K562 (cell line): ENCODE results near the gene DTX3. TPM values are rescaled to one million over a fixed set of nuclear protein-coding genes. Genes with fewer than 3 reads are reported as not detected.

Experiments
- ATAC-seq: fragments of 200-7000 bp; cut with Tn5 transposase; 3 replicates; pipeline ENCODE4 v1.9.1; 2020; ENCODE audit warnings: moderate library complexity
- BruUV-seq: library from RNA; stranded (reverse); fragments of 400-500 nt; replicated peaks from 2 replicates; lab custom pipeline; 2021; lab: Mats Ljungman, UMichigan
- CTCF ChIA-PET: fragments of 300-600 bp; formaldehyde crosslinking; extraction: SDS; loops from one replicate; lab custom pipeline; 2021; ENCODE audit warnings: low intra/inter-chr PET ratio; lab: Yijun Ruan, JAX
- POLR2A ChIA-PET: fragments of 300-600, 350-650 bp; sonication (Branson Sonifier 250); formaldehyde crosslinking; extraction: SDS; loops from one replicate; lab custom pipeline; 2021; ENCODE audit warnings: antibody characterized with exemption, inconsistent platforms; lab: Yijun Ruan, JAX
- DNase-seq, 4 experiments: peaks; one replicate each; pipeline versions ENCODE4 v3.0.0 to v3.0.0-alpha.2; 2011 to 2018; ENCODE audit warnings: low spot score in 3 of 4, mixed read lengths in 3 of 4; ENCODE audit errors: extremely low read depth in 1 of 4
- FAIRE-seq: peaks from 2 replicates; lab custom pipeline; 2011; peaks lifted over from hg19 to GRCh38; lab: Jason Lieb, UNC
- H2AFZ ChIP-seq: 2 replicates; pipeline ENCODE4 v1.6.0; 2011; ENCODE audit warnings: low read depth, low read length, control low read depth, inconsistent platforms
- H3K27ac ChIP-seq: fragments of 200-600 bp; 3 replicates; pipeline ENCODE4 v1.8.0; 2011; ENCODE audit warnings: low read depth, mild to moderate bottlenecking, control low read depth, inconsistent platforms, low read length, moderate library complexity, mixed read lengths; ENCODE audit errors: extremely low read depth
- H3K27me3 ChIP-seq, 2 experiments: fragments of 300-600 bp in 1 of 2; 2 replicates in 1 of 2; 3 replicates in 1 of 2; pipeline versions ENCODE4 v1.6.0 to v1.8.0; 2011; ENCODE audit warnings: inconsistent platforms in 2 of 2, low read length in 2 of 2, mild to moderate bottlenecking in 1 of 2, mixed read lengths in 1 of 2, moderate library complexity in 1 of 2; ENCODE audit not compliant: control insufficient read depth in 2 of 2, insufficient read depth in 2 of 2
- H3K36me3 ChIP-seq: fragments of 300-600 bp; 3 replicates; pipeline ENCODE4 v1.8.0; 2011; ENCODE audit warnings: mild to moderate bottlenecking, low read length, inconsistent platforms; ENCODE audit not compliant: control insufficient read depth, insufficient read depth
- H3K4me1 ChIP-seq, 2 experiments: fragments of 200-600 bp in 1 of 2; replicated peaks in 1 of 2; 2 replicates in 1 of 2; 3 replicates in 1 of 2; pipeline versions ENCODE4 v1.5.1 to v1.8.0; 2011; ENCODE audit warnings: inconsistent platforms in 2 of 2, low read length in 2 of 2, mild to moderate bottlenecking in 1 of 2, mixed read lengths in 1 of 2, moderate library complexity in 1 of 2; ENCODE audit not compliant: control insufficient read depth in 2 of 2, insufficient read depth in 2 of 2
- H3K4me2 ChIP-seq: 2 replicates; pipeline ENCODE4 v1.6.1; 2011; ENCODE audit warnings: low read length, control low read depth, inconsistent platforms, mixed read lengths; ENCODE audit not compliant: insufficient read depth
- H3K4me3 ChIP-seq: fragments of 200-600 bp; sonication (generic), shearing (Covaris generic); 2 replicates; pipeline ENCODE4 v1.5.1; 2016; ENCODE audit warnings: control low read depth, inconsistent platforms
- H3K79me2 ChIP-seq: fragments of 200-600 bp; 3 replicates; pipeline ENCODE4 v1.8.0; 2011; ENCODE audit warnings: low read length, inconsistent platforms; ENCODE audit not compliant: control insufficient read depth, insufficient read depth
- H3K9ac ChIP-seq, 2 experiments: 2 replicates each; pipeline versions ENCODE4 v1.6.0 to v1.6.1; 2011; ENCODE audit warnings: low read depth in 2 of 2, low read length in 2 of 2, control low read depth in 1 of 2, inconsistent platforms in 1 of 2, mild to moderate bottlenecking in 1 of 2, mixed read lengths in 1 of 2; ENCODE audit not compliant: insufficient read depth in 1 of 2
- H3K9me1 ChIP-seq: one replicate; pipeline ENCODE4 v1.6.0; 2011; ENCODE audit warnings: inconsistent platforms, mild to moderate bottlenecking, low read length, moderate library complexity; ENCODE audit not compliant: control insufficient read depth, insufficient read depth
- H3K9me3 ChIP-seq: replicated peaks from 2 replicates; pipeline ENCODE4 v1.5.1; 2011; ENCODE audit warnings: low read depth, low read length, inconsistent platforms; ENCODE audit not compliant: control insufficient read depth, insufficient read depth
- H4K20me1 ChIP-seq: replicated peaks from 2 replicates; pipeline ENCODE4 v1.6.1; 2011; ENCODE audit warnings: low read length, inconsistent platforms, mixed read lengths; ENCODE audit not compliant: control insufficient read depth, insufficient read depth
- ELF4 ChIP-seq: fragments of 450-650 bp; formaldehyde crosslinking; IDR thresholded peaks from 2 replicates; pipeline ENCODE4 v1.4.0; 2022; ENCODE audit warnings: missing genetic modification characterization
- ILK ChIP-seq: fragments of 450-650 bp; IDR thresholded peaks from 2 replicates; pipeline ENCODE4 v1.6.1; 2016; ENCODE audit warnings: missing genetic modification characterization, low read depth, mild to moderate bottlenecking, missing compliant biosample characterization, moderate library complexity, borderline replicate concordance
- IRF2 ChIP-seq: sonication (generic); formaldehyde crosslinking; IDR thresholded peaks from 2 replicates; pipeline ENCODE4 v1.8.1; 2022; ENCODE audit warnings: mild to moderate bottlenecking, missing genetic modification reagents
- RB1 ChIP-seq: fragments of 450-650 bp; IDR thresholded peaks from 2 replicates; pipeline ENCODE4 v1.6.1; 2017; ENCODE audit warnings: low read depth, mild to moderate bottlenecking
- RBBP5 ChIP-seq: fragments of 200-600 bp; sonication (generic); IDR thresholded peaks from 2 replicates; pipeline ENCODE4 v1.6.1; 2012; ENCODE audit warnings: borderline replicate concordance, mild to moderate bottlenecking, low read length, control low read depth, inconsistent platforms; ENCODE audit not compliant: insufficient read depth, poor library complexity, severe bottlenecking
- TEAD4 ChIP-seq, 2 experiments: sonication (generic) in 1 of 2; formaldehyde crosslinking in 1 of 2; IDR thresholded peaks; 2 replicates each; pipeline versions ENCODE4 v1.6.1 to v1.8.0; 2012 to 2022; ENCODE audit warnings: borderline replicate concordance in 1 of 2, inconsistent platforms in 1 of 2, low read length in 1 of 2, mild to moderate bottlenecking in 1 of 2, missing genetic modification reagents in 1 of 2
- WGBS: fragments of 100-300 bp; shearing (Covaris generic); methylation state at CpG from one replicate; pipeline ENCODE4 v1.1.6; 2016; ENCODE audit warnings: low coverage, mixed read lengths; ENCODE audit not compliant: insufficient coverage; ENCODE audit errors: missing lambda C conversion rate; 5-methylcytosine and 5-hydroxymethylcytosine counted together
- in situ Hi-C: fragments of 300-500 bp; cut with MboI; formaldehyde crosslinking; loops from 4 replicates; pipeline ENCODE4 v1.15.0; 2018; ENCODE audit warnings: inconsistent platforms, mixed read lengths
- intact Hi-C: fragments of 100-400 bp; cut with micrococcal nuclease; formaldehyde crosslinking; loops from 2 replicates; pipeline ENCODE4 v1.14.2; 2022
- polyA plus RNA-seq, 8 experiments: library from polyadenylated mRNA; depleted of rRNA in 4 of 8; stranded (reverse) in 5 of 8; unstranded in 3 of 8; fragments of >200 nt; fragmentation: Nextera tagmentation in 2 of 8; fragmentation: Illumina TruSeq in 1 of 8; extraction: Ambion mirVana in 2 of 8; extraction: Trizol in 1 of 8; gene quantifications; 2 replicates each; pipeline versions ENCODE4 v1.2.1 to v1.2.3, GENCODE V29; 2011 to 2014; ENCODE audit warnings: inconsistent platforms in 1 of 8, missing spikeins in 1 of 8
- total RNA-seq, 7 experiments: library from RNA; depleted of rRNA in 6 of 7; stranded (reverse); fragments of >200 nt in 6 of 7; fragmentation: Illumina TruSeq in 2 of 7; extraction: Trizol in 2 of 7; gene quantifications; 2 replicates each; pipeline versions ENCODE4 v1.2.1 to v1.2.3, GENCODE V29; 2011 to 2021; ENCODE audit warnings: low replicate concordance in 1 of 7
- TF ChIP-seq, protein P1 (sequence below), 2 experiments: fragments of 150-350 bp in 1 of 2; IDR thresholded peaks; 2 replicates each; pipeline ENCODE4 v1.6.1; 2012 to 2016; ENCODE audit warnings: low read depth in 2 of 2, low read length in 2 of 2, mild to moderate bottlenecking in 1 of 2, moderate library complexity in 1 of 2

Gene DTX3
- total and polyA plus RNA-seq, 9 of the 15 experiments (the other 6 are each of a cell fraction or from before 2014, with no cell fraction given): 0.03 to 0.09 (median 0.06) TPM; not detected in 6

DNA sequence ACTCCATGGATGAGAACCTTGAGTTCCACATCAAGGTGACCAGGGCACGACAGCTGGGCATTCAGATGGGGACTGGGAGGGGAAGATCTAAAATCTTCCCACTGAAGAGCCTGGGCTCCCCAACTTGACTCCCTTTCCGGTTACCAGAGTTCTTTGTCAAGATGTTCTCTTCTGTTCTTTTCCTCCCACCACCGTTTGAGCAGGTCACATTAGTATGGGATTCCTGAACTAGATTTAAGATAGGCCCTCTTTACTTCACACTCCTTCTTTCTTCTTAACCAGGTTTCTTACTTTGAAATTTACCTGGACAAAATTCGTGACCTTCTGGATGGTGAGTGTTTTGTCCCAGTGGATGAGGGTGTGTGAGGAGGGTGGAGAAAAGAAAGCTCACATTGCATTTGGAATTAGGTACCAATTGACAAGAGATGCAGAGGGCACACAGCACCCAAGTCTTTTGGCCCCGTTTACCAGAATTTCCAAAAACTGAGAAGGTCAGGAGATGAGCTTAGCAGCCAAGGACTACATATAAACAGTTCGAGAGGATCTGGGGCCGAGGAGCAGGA is 40.4 kb upstream of the DTX3 start (continued):
- TF ChIP-seq, protein P1, sequence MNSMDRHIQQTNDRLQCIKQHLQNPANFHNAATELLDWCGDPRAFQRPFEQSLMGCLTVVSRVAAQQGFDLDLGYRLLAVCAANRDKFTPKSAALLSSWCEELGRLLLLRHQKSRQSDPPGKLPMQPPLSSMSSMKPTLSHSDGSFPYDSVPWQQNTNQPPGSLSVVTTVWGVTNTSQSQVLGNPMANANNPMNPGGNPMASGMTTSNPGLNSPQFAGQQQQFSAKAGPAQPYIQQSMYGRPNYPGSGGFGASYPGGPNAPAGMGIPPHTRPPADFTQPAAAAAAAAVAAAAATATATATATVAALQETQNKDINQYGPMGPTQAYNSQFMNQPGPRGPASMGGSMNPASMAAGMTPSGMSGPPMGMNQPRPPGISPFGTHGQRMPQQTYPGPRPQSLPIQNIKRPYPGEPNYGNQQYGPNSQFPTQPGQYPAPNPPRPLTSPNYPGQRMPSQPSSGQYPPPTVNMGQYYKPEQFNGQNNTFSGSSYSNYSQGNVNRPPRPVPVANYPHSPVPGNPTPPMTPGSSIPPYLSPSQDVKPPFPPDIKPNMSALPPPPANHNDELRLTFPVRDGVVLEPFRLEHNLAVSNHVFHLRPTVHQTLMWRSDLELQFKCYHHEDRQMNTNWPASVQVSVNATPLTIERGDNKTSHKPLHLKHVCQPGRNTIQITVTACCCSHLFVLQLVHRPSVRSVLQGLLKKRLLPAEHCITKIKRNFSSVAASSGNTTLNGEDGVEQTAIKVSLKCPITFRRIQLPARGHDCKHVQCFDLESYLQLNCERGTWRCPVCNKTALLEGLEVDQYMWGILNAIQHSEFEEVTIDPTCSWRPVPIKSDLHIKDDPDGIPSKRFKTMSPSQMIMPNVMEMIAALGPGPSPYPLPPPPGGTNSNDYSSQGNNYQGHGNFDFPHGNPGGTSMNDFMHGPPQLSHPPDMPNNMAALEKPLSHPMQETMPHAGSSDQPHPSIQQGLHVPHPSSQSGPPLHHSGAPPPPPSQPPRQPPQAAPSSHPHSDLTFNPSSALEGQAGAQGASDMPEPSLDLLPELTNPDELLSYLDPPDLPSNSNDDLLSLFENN (IDR thresholded peaks at IDR 0.05; ENCODE audit: low read depth in 2 of 2, low read length in 2 of 2): no peak
- TF ChIP-seq ILK (tag): no peak
- TF ChIP-seq TEAD4 (IDR thresholded peaks at IDR 0.05; ENCODE audit: low read length): no peak
- no peak for TF ChIP-seq TEAD4 (CRISPR knock-in tag; IDR thresholded peaks at IDR 0.05; ENCODE audit: borderline replicate concordance)
- no peak for TF ChIP-seq RBBP5
- TF ChIP-seq RB1: no peak

DNA sequence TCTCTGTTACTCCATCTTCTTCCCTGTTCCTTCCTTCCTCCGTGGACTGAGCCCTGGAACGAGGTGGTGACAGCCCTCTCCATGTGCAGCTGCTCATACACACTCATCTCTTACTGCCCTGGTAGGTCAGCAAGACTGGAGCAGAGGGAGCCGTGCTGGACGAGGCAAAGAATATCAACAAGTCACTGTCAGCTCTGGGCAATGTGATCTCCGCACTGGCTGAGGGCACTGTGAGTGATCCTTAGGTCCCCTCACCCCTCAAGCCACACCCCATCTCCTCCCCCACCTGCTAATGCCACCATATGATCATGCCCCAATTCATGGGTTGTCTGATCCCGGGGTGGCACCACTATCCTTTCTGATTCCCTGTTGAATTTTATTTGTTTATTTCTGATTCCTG is 35.8 kb upstream of the DTX3 start:
- H3K27ac ChIP-seq: no peak overlapping the region
- no peaks in the 10 kb centered on the region for H3K79me2 ChIP-seq
- H3K4me3 ChIP-seq: no peak overlapping the region
- H3K4me1 ChIP-seq: no peaks in the 10 kb centered on the region
- WGBS: 79% methylated on average over 6 of the region's 6 CpGs
- POLR2A ChIA-PET: interaction anchor here (0.6 kb wide), 2 partner anchors 105 to 231 kb away, joined by 3 read pairs; no protein-coding TSS in a partner anchor
- no peaks in the 10 kb centered on the region for H3K9me1 ChIP-seq
- H3K27me3 ChIP-seq: no peaks in the 10 kb centered on the region
- no peak overlapping the region for H2AFZ ChIP-seq
- no TSS peak for BruUV-seq
- H3K9ac ChIP-seq: no peak overlapping the region; a peak in 1 of 4 replicates
- intact Hi-C loops: no loop called here
- H3K9me3 ChIP-seq: no peaks in the 10 kb centered on the region
- H4K20me1 ChIP-seq: no peaks in the 10 kb centered on the region
- H3K4me2 ChIP-seq: no peak overlapping the region
- H3K36me3 ChIP-seq: peaks cover 55% of the 10 kb centered on the region; the same call in 2 of the 3 replicates
- CTCF ChIA-PET: no interaction called here
- ATAC-seq: no peak
- TF ChIP-seq IRF2 (CRISPR knock-in tag): 0 out of 2 replicates have a peak, but pooled peaks have one; percentile 22
- no peak for TF ChIP-seq ELF4 (CRISPR knock-in tag)
- TF ChIP-seq, all 486 proteins: peak for 1
- in situ Hi-C loops: no loop called here
- FAIRE-seq (no peak), DNase-seq (no peak)
